Measurements from ENCODE around the gene CYSRT1.
"Not testable (repeated sequence)": the region's sequence is repeated elsewhere in the genome, so short reads cannot be mapped to it uniquely, and the experiment has no call there.

The CYSRT1 gene

DNA sequence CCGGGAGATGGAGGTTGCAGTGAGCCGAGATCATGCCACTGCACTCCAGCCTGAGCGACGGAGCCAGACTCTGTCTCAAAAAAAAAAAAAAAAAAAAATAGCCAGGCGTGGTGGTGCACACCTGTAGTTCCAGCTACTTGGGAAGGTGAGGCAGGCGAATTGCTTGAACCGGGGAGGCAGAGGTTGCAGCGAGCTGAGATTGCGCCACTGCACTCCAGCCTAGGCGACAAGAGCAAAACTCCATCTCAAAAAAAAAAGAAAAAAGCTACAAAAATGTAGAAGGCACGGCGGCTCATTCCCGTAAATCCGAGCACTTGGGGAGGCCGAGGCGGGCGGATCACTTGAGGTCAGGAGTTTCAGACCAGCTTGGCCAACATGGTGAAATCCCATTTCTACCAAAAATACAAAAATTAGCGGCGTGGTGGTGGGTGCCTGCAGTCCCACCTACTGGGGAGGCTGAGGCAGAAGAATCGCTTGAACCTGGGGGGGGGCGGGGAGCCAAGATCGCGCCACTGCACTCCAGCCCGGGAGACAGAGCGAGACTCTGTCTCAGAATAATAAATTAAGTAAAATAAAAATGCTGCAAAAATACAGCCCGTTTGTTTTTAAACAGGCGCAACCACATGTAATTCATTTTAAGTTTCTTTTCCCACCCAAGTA, 14.7 kb downstream of the CYSRT1 start:
- DNase-seq, result not testable (repeated sequence)

- peak in 1 of 2 donors; percentile 51 for DNase-seq
Observed at GRCh38 chr9:137240318-137240840, 15.4 kb downstream of the CYSRT1 start.

GRCh38 chr9:137240841-137241489, 16.0 kb downstream of the CYSRT1 start, which contains the start of gene TUBB4B:
TUBB4B (plus strand) TSS chr9:137241287; CDS start chr9:137241361, 74 bp downstream.
- peak; percentile 99 to 100 for DNase-seq

GRCh38 chr9:137241490-137242268, 16.7 kb downstream of the CYSRT1 start:
- peak; percentile 57 to 67 for DNase-seq

DNA sequence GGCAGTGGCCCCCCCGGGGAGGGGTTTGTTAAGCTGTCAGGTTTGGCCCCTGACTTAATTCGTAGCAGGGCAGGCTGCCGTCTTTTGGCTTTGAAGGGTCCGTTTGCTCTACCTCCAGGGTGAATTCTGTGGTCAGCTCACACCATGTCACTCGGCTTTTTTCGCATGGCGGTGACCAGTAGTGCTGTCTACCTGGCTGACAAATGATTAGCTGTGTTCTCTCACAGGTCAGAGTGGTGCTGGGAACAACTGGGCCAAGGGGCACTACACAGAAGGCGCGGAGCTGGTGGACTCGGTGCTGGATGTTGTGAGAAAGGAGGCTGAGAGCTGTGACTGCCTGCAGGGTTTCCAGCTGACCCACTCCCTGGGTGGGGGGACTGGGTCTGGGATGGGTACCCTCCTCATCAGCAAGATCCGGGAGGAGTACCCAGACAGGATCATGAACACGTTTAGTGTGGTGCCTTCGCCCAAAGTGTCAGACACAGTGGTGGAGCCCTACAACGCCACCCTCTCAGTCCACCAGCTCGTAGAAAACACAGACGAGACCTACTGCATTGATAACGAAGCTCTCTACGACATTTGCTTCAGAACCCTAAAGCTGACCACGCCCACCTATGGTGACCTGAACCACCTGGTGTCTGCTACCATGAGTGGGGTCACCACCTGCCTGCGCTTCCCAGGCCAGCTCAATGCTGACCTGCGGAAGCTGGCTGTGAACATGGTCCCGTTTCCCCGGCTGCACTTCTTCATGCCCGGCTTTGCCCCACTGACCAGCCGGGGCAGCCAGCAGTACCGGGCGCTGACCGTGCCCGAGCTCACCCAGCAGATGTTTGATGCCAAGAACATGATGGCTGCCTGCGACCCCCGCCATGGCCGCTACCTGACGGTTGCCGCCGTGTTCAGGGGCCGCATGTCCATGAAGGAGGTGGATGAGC, 17.6 kb downstream of the CYSRT1 start:
- no peak for DNase-seq

- not testable (repeated sequence) for DNase-seq
Observed at GRCh38 chr9:137243266-137243625, 18.3 kb downstream of the CYSRT1 start.

- no peak for DNase-seq
Observed at GRCh38 chr9:137243626-137244485, 18.9 kb downstream of the CYSRT1 start.

GRCh38 chr9:137244486-137245449, 19.8 kb downstream of the CYSRT1 start:
- DNase-seq, result no peak

GRCh38 chr9:137245450-137246421, 20.8 kb downstream of the CYSRT1 start:
- no peak for DNase-seq

- DNase-seq, result no peak
Observed at GRCh38 chr9:137247135-137247915, 22.4 kb downstream of the CYSRT1 start.

DNA sequence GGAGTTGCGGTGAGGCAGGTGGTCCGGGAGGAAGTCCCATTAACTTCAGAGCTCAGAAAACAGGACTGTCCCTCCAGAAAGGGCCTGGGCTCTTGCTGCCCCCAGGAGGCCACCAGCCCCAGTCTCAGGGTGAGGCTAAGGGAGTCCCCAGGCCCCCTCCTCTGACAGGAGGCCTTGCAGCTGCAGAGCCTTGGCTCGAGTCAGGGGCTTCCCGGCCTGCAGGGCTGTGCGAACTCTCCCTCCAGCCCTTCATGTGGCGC, 22.9 kb downstream of the CYSRT1 start:
- no peak for DNase-seq

- DNase-seq, result no peak
Observed at GRCh38 chr9:137250329-137251193, 25.6 kb downstream of the CYSRT1 start.

GRCh38 chr9:137251194-137251461, 26.2 kb downstream of the CYSRT1 start, which contains the start of gene STPG3:
STPG3 (plus strand) TSS chr9:137251286; CDS start chr9:137251287, 1 bp downstream.
- DNase-seq, result no peak

- no peak for DNase-seq
Observed at GRCh38 chr9:137251490-137252268, 26.7 kb downstream of the CYSRT1 start.

DNA sequence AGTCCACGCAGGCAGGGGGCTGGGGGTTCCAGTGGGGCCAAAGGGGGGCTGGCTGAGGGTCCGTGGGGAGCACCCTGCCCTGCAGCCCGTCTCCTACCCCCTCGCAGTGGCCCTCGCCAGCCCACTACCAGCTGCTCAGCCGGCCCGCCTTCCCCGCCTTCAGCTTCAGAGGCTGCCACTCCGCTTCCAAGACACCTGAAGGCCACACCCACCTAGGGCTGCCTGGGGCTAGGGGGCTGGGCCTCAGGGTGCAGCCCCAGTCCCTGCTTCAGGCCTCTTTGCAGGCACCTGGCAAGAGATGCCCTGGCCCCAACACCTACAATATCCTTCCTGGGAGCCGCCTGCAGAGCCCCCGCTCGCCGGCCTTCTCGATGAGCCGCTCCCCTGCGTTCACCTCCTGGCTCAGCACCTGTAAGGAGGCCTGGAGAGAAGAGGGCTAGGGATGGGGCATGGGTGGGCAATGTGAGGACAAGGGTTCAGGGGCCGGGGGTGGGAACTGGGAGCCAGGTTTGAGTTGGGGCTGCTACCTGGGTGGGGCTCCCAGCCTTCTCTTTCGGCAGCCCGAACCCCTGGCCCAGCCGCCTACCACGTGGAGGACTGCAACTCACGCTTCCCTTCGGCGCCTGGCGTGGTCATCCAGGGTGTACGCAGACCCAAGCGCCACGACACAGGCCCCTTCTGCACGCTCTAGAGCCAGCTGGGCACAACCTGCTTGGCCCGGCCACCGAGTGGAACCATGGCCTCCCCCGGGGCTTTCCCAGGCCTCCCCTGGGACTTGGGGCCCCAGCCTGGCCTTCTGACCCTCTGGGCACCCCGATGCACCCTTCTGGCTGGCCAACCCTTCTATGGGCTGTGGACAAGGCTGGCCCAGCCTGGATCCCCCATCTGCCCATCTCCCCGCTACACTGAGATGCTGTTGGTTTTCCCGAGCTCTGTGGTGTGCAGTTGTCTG, 27.9 kb downstream of the CYSRT1 start:
- DNase-seq, result no peak
